Measurements from ENCODE around the gene LYST. TPM values are rescaled to one million over a fixed set of nuclear protein-coding genes. Genes with fewer than 3 reads are reported as not detected.

The LYST gene
- polyA plus RNA-seq, 3 donors = 46.3 to 128 (median 67.9) TPM

GRCh38 chr1:235746245-235746644, 120.5 kb downstream of the LYST start:
- H3K4me2 ChIP-seq (replicated peaks; ENCODE audit: extremely low read depth, low read length, poor library complexity, severe bottlenecking) = no peak overlapping the region
- no peak overlapping the region for H3K9ac ChIP-seq (ENCODE audit: insufficient read depth, low read length, poor library complexity, severe bottlenecking)
- peaks cover 58% of the 10 kb centered on the region for H3K79me2 ChIP-seq (ENCODE audit: insufficient read depth, low read length)
- Mint-ChIP-seq H3K27ac (peak overlapping the region in 4 of 7 donors; percentile 71 to 85 (median 72)), H3K9me3 (no peaks in the 10 kb centered on the region), H3K4me3 (no peak overlapping the region), H3K36me3 (peaks cover 72 to 77% of the 10 kb centered on the region in 2 donors), H3K27me3 (ENCODE audit: low read depth in 3 of 3) (peaks cover 0 to 3% (median 0%) of the 10 kb centered on the region in 3 donors), H3K4me1 (peaks cover 12% of the 10 kb centered on the region)
- H3K4me1 ChIP-seq (ENCODE audit: control insufficient read depth in 1 of 2, insufficient read depth in 2 of 2, low read length in 2 of 2) = peaks cover 0 to 2% of the 10 kb centered on the region in 2 donors
- no peak overlapping the region for H3K4me3 ChIP-seq (replicated peaks in 1 of 3; ENCODE audit: low read depth in 2 of 3, low read length in 3 of 3)
- H3K27ac ChIP-seq (ENCODE audit: low read depth in 1 of 2, low read length in 2 of 2) = peak overlapping the region in 1 of 2 donors; percentile 30
- no peak overlapping the region for H2AFZ ChIP-seq (ENCODE audit: insufficient read depth, low read depth, low read length, poor library complexity, severe bottlenecking)
- H3K27me3 ChIP-seq (ENCODE audit: control insufficient read depth in 2 of 2, insufficient read depth in 2 of 2, low read length in 2 of 2) = no peaks in the 10 kb centered on the region
- peaks cover 99 to 100% of the 10 kb centered on the region in 2 donors for H3K36me3 ChIP-seq (replicated peaks in 1 of 2; ENCODE audit: control insufficient read depth in 1 of 2, insufficient read depth in 2 of 2, low read length in 2 of 2)
- TF ChIP-seq CTCF (IDR thresholded peaks at IDR 0.05) = no peak
- H3K9me3 ChIP-seq (replicated peaks in 1 of 2; ENCODE audit: control insufficient read depth in 1 of 2, insufficient read depth in 1 of 2, low read length in 2 of 2) = no peaks in the 10 kb centered on the region
- DNase-seq = peak; percentile 3 to 16 (median 15)
- peaks cover 98% of the 10 kb centered on the region for H4K20me1 ChIP-seq (ENCODE audit: insufficient read depth, low read length)
- 62% methylated on average over 3 of the region's 6 CpGs for WGBS (ENCODE audit: insufficient coverage)
- intact Hi-C loops (cut with micrococcal nuclease) = loop anchor here in 1 of 2 donors (5.0 kb wide), 1 partner anchor 34 kb away; no protein-coding TSS in a partner anchor

DNA sequence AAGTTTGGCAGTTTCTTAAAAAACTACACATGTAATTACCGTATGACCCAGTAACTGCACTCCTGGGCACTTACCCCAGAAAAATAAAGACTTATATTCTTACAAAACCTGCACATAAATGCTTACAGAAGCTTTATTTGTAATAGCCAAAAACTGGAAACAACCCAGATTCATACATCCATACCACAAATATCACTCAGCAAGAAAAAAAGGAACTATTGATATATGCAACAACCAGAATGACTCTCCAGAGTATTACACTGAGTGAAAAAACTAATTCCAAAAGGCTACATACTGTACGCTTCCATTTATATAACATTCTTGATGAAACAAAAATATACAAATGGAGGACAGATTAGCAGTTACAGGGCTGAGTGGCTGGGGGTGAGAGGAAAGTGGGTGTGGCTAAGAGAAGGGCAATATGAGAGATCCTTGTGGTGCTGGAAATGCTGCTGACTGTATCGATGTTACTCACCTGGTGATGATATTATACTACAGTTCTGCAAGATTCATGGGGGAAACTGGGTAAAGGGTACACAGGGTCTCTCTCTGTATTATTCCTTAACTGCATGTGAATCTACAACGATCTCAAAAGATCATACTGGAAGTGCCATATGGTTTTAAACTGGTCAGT, 121.1 kb downstream of the LYST start:
- H3K4me1 ChIP-seq (ENCODE audit: control insufficient read depth in 1 of 2, insufficient read depth in 2 of 2, low read length in 2 of 2) = peaks cover 0 to 2% of the 10 kb centered on the region in 2 donors
- no peak overlapping the region for H3K4me2 ChIP-seq (replicated peaks; ENCODE audit: extremely low read depth, low read length, poor library complexity, severe bottlenecking)
- H2AFZ ChIP-seq (ENCODE audit: insufficient read depth, low read depth, low read length, poor library complexity, severe bottlenecking) = no peak overlapping the region
- Mint-ChIP-seq H3K4me3 (no peak overlapping the region), H3K36me3 (peaks cover 71 to 74% of the 10 kb centered on the region in 2 donors), H3K27ac (peak overlapping the region; percentile 11 to 87 (median 71)), H3K9me3 (no peaks in the 10 kb centered on the region), H3K4me1 (peaks cover 12% of the 10 kb centered on the region), H3K27me3 (ENCODE audit: low read depth in 3 of 3) (peaks cover 0 to 2% (median 0%) of the 10 kb centered on the region in 3 donors)
- H3K9me3 ChIP-seq (replicated peaks in 1 of 2; ENCODE audit: control insufficient read depth in 1 of 2, insufficient read depth in 1 of 2, low read length in 2 of 2) = no peaks in the 10 kb centered on the region
- no peaks in the 10 kb centered on the region for H3K27me3 ChIP-seq (ENCODE audit: control insufficient read depth in 2 of 2, insufficient read depth in 2 of 2, low read length in 2 of 2)
- H3K27ac ChIP-seq (ENCODE audit: low read depth in 1 of 2, low read length in 2 of 2) = peak overlapping the region in 1 of 2 donors; percentile 30
- peaks cover 57% of the 10 kb centered on the region for H3K79me2 ChIP-seq (ENCODE audit: insufficient read depth, low read length)
- H3K4me3 ChIP-seq (replicated peaks in 1 of 3; ENCODE audit: low read depth in 2 of 3, low read length in 3 of 3) = no peak overlapping the region
- DNase-seq = no peak
- WGBS (ENCODE audit: insufficient coverage) = 100% methylated on average over 1 of the region's 4 CpGs
- peaks cover 98% of the 10 kb centered on the region for H4K20me1 ChIP-seq (ENCODE audit: insufficient read depth, low read length)
- intact Hi-C loops (cut with micrococcal nuclease) = loop anchor here in 1 of 2 donors (5.0 kb wide), 1 partner anchor 33 kb away; no protein-coding TSS in a partner anchor
- no peak for TF ChIP-seq CTCF (IDR thresholded peaks at IDR 0.05)
- H3K9ac ChIP-seq (ENCODE audit: insufficient read depth, low read length, poor library complexity, severe bottlenecking) = no peak overlapping the region
- H3K36me3 ChIP-seq (replicated peaks in 1 of 2; ENCODE audit: control insufficient read depth in 1 of 2, insufficient read depth in 2 of 2, low read length in 2 of 2) = peaks cover 99 to 100% of the 10 kb centered on the region in 2 donors

Measured in CD14-positive monocyte (primary cell).